Measurements from ENCODE around the gene STAM2.

DNA sequence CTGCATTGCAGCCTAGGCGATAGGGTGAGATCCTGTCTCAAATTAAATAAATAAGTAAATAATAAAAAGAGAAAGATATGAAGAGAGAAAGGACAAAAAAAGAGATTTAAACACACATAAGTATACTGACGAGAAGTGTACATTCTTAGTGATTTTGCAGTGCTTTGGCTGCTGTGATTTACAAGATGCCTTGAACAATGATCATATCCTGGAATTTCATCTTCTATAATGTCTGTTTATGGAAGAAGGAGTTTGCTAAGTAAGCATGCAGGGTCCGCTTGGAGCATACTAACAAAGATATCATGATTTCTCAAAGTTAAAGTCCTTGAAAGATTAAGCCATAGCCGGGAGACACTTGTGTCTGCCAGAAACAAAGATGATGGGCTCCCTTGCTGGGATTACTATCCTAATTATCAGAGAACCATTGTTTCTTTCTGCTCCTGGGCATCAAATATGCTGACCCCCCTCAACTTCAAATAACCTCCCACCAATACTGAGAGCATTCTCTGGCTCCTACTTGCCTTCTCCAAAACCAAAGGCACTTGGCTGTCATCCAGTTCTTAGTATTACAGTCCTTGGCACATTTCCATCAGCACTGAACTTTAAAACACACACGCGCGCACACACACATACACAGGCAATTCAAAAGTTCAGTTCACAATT lies 47.5 kb upstream of the STAM2 start:
- TF ChIP-seq, protein P1, sequence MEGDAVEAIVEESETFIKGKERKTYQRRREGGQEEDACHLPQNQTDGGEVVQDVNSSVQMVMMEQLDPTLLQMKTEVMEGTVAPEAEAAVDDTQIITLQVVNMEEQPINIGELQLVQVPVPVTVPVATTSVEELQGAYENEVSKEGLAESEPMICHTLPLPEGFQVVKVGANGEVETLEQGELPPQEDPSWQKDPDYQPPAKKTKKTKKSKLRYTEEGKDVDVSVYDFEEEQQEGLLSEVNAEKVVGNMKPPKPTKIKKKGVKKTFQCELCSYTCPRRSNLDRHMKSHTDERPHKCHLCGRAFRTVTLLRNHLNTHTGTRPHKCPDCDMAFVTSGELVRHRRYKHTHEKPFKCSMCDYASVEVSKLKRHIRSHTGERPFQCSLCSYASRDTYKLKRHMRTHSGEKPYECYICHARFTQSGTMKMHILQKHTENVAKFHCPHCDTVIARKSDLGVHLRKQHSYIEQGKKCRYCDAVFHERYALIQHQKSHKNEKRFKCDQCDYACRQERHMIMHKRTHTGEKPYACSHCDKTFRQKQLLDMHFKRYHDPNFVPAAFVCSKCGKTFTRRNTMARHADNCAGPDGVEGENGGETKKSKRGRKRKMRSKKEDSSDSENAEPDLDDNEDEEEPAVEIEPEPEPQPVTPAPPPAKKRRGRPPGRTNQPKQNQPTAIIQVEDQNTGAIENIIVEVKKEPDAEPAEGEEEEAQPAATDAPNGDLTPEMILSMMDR (conservative IDR thresholded peaks at IDR 0.05): no peak
- no peak for TF ChIP-seq EZH2 (IDR thresholded peaks at IDR 0.05; ENCODE audit: low read depth)
